Measurements from ENCODE around the gene ZNF311. TPM values are rescaled to one million over a fixed set of nuclear protein-coding genes. Genes with fewer than 3 reads are reported as not detected.

Gene ZNF311
- polyA plus RNA-seq, 1 donor (not counting 4 experiments of a cell fraction or from before 2014, with no cell fraction given) = 2.7 TPM

DNA sequence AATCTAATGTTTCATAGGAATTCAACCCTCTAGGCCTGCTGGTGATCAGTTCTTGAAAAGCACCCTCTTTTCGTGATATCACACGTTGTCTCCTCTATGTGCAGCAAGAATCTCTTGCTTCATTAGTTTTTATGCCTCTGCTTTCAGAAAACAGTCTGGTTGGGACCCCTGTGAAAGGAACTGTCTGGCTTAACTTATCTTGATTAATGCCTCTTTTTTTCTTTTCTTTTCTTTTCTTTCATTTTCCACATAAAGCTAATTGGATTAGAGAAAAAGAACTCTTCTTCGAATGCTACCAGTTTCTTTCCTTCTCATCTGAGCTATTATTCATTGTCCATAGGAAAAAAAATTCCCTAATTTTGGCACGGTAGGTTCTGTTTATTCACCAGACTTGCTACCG is 21.3 kb downstream of the ZNF311 start:
- no peaks in the 10 kb centered on the region for H3K79me2 ChIP-seq (ENCODE audit: control insufficient read depth, insufficient read depth, low read length)
- H3K4me2 ChIP-seq (ENCODE audit: control insufficient read depth, extremely low read depth, insufficient read depth, low read depth, low read length) = peak overlapping the region; percentile 84
- peak overlapping the region; percentile 89 for H3K27ac ChIP-seq (ENCODE audit: control insufficient read depth, insufficient read depth, low read length)
- no peak for TF ChIP-seq CTCF (optimal IDR thresholded peaks at IDR 0.05 in 1 of 3, IDR thresholded peaks at IDR 0.05 in 1 of 3, conservative IDR thresholded peaks at IDR 0.05 in 1 of 3; ENCODE audit: extremely low read depth in 1 of 3, insufficient read depth in 2 of 3, low read length in 3 of 3)
- FAIRE-seq (no peak), DNase-seq (ENCODE audit: low read depth, low spot score) (no peak)
- peak overlapping the region; percentile 36 for H3K9ac ChIP-seq (ENCODE audit: control insufficient read depth, extremely low read depth, insufficient read depth, low read length)
- H3K9me1 ChIP-seq (ENCODE audit: control insufficient read depth, extremely low read depth, insufficient read depth, low read length) = no peaks in the 10 kb centered on the region
- peak overlapping the region; percentile 28 to 70 (median 37) for H3K4me3 ChIP-seq (ENCODE audit: control insufficient read depth in 2 of 3, extremely low read depth in 1 of 3, insufficient read depth in 2 of 3, low read depth in 1 of 3, low read length in 3 of 3)
- no peaks in the 10 kb centered on the region for H3K27me3 ChIP-seq (ENCODE audit: control insufficient read depth, extremely low read depth, insufficient read depth, low read length)
- peak overlapping the region; percentile 79 for H2AFZ ChIP-seq (ENCODE audit: control insufficient read depth, low read length)
- H3K36me3 ChIP-seq (ENCODE audit: control insufficient read depth in 2 of 2, extremely low read depth in 1 of 2, insufficient read depth in 2 of 2, low read length in 2 of 2) = no peaks in the 10 kb centered on the region
- no peaks in the 10 kb centered on the region for H4K20me1 ChIP-seq (ENCODE audit: control insufficient read depth, extremely low read depth, insufficient read depth, low read length)
- dilution Hi-C loops (cut with MboI; ENCODE audit: extremely low pct_ligation_motif_present, low sequenced_read_pairs) = no loop called here
- no peaks in the 10 kb centered on the region for H3K9me3 ChIP-seq (ENCODE audit: control insufficient read depth, low read depth, low read length)
- peaks cover 20% of the 10 kb centered on the region for H3K4me1 ChIP-seq (ENCODE audit: control insufficient read depth, extremely low read depth, insufficient read depth, low read length)

DNA sequence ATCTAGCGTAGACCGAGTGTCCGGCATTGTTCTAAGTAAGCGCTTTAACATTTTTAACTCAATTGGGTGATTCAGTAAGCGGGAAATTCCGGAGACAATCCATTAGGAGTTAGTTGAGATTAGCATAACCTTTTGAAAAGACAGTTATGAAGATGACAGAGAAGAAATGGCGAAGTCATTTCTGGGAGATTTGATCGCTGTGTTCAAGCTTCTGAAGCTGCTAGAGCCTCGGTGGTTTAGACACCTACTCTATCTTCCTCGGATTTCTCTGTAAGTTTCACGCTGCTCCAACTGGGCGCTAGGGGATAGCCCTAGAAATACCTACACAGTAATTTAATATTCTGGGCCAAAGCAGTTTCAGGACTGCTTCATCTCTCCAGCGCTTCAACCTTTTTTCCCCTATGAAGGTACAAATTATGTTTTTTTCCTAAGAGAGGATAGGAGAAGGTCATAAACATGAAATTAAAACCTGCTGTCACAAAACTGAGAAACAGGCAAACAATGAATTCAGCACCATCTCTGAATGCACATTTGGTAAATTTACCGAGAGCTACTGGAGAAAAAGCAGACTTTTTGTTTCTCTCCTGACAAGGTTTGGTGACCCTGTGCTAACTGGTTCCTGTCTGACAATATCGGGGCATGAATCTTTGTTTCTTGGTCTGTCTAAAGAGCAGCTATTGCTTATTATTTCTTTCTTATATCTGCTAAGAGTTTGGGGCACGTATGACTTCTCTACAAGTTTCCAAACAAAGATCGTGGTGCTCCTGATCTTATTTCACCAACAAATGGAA is 22.4 kb downstream of the ZNF311 start:
- Histone ChIP-seq H3K27ac (ENCODE audit: control insufficient read depth, insufficient read depth, low read length) (peak overlapping the region; percentile 69), H3K36me3 (ENCODE audit: control insufficient read depth in 2 of 2, extremely low read depth in 1 of 2, insufficient read depth in 2 of 2, low read length in 2 of 2) (no peaks in the 10 kb centered on the region), H2AFZ (ENCODE audit: control insufficient read depth, low read length) (peak overlapping the region; percentile 79), H4K20me1 (ENCODE audit: control insufficient read depth, extremely low read depth, insufficient read depth, low read length) (no peaks in the 10 kb centered on the region), H3K79me2 (ENCODE audit: control insufficient read depth, insufficient read depth, low read length) (no peaks in the 10 kb centered on the region), H3K4me2 (ENCODE audit: control insufficient read depth, extremely low read depth, insufficient read depth, low read depth, low read length) (peak overlapping the region; percentile 55), H3K9me3 (ENCODE audit: control insufficient read depth, low read depth, low read length) (no peaks in the 10 kb centered on the region), H3K9me1 (ENCODE audit: control insufficient read depth, extremely low read depth, insufficient read depth, low read length) (no peaks in the 10 kb centered on the region), H3K9ac (ENCODE audit: control insufficient read depth, extremely low read depth, insufficient read depth, low read length) (peak overlapping the region; percentile 60), H3K4me1 (ENCODE audit: control insufficient read depth, extremely low read depth, insufficient read depth, low read length) (peaks cover 27% of the 10 kb centered on the region), H3K27me3 (ENCODE audit: control insufficient read depth, extremely low read depth, insufficient read depth, low read length) (no peaks in the 10 kb centered on the region), H3K4me3 (ENCODE audit: control insufficient read depth in 2 of 3, extremely low read depth in 1 of 3, insufficient read depth in 2 of 3, low read depth in 1 of 3, low read length in 3 of 3) (peak overlapping the region; percentile 33 to 68 (median 67))
- no peak for TF ChIP-seq EZH2 (IDR thresholded peaks at IDR 0.05; ENCODE audit: low read length)
- peak in 1 of 3 experiments; percentile 10 for TF ChIP-seq CTCF (optimal IDR thresholded peaks at IDR 0.05 in 1 of 3, IDR thresholded peaks at IDR 0.05 in 1 of 3, conservative IDR thresholded peaks at IDR 0.05 in 1 of 3; ENCODE audit: extremely low read depth in 1 of 3, insufficient read depth in 2 of 3, low read length in 3 of 3)
- DNase-seq (ENCODE audit: low read depth, low spot score) = no peak
- no peak for FAIRE-seq
- dilution Hi-C loops (cut with MboI; ENCODE audit: extremely low pct_ligation_motif_present, low sequenced_read_pairs) = no loop called here
